GM12873 (cell line): ENCODE measurements around the gene GDAP1L1.

Source experiments
- TF ChIP-seq, protein P1 (sequence below): IDR thresholded peaks from 2 replicates; pipeline ENCODE4 v1.5.1; 2012; ENCODE audit warnings: low read depth, mild to moderate bottlenecking, moderate library complexity, low read length, control low read depth; ENCODE audit not compliant: insufficient read depth; ENCODE audit errors: missing control alignments

The GDAP1L1 gene

DNA sequence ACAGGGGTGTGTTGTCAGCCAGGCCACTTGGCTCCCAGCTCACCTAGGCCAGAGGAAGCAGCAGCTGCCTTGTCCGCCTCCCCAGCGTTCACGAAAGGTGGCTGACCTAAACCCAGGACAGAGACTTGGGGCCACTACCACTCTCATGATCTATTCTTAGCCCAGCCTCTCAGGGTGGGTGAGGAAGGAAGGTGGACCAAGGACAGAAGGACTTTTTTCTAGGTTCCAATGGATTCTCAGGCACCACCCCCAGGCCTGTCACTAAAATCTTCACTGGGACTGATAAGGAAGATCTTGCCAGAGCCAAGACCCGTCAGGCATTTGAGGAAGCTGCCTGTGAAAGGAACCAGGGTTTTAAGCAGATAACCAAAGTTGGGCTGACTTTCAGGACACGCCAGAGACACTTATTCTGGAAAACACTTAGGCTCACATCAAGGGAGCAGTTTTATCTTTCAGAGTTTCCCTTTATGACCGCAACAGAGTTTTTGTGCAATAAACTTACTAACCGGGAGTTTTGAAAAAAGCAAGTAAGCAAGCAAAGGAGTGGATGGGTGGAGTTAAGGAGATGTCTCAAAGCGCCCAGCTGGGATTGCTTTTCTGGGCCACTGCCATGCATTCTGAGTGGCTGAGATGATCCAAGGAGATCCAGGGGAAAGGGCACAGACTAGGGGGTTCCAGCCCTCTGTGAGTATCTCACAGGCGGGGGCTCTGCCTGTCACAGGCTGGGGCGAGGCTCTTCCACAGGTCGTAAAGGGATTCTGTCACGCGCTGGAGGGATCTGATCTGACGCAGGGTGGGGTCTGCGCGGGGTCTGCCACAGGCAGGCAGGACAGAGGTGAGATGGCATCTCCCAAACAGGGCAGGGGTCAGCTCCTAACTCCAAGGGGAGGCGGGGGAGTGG, 62.9 kb downstream of the GDAP1L1 start:
- TF ChIP-seq, protein P1, sequence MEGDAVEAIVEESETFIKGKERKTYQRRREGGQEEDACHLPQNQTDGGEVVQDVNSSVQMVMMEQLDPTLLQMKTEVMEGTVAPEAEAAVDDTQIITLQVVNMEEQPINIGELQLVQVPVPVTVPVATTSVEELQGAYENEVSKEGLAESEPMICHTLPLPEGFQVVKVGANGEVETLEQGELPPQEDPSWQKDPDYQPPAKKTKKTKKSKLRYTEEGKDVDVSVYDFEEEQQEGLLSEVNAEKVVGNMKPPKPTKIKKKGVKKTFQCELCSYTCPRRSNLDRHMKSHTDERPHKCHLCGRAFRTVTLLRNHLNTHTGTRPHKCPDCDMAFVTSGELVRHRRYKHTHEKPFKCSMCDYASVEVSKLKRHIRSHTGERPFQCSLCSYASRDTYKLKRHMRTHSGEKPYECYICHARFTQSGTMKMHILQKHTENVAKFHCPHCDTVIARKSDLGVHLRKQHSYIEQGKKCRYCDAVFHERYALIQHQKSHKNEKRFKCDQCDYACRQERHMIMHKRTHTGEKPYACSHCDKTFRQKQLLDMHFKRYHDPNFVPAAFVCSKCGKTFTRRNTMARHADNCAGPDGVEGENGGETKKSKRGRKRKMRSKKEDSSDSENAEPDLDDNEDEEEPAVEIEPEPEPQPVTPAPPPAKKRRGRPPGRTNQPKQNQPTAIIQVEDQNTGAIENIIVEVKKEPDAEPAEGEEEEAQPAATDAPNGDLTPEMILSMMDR: no peak

DNA sequence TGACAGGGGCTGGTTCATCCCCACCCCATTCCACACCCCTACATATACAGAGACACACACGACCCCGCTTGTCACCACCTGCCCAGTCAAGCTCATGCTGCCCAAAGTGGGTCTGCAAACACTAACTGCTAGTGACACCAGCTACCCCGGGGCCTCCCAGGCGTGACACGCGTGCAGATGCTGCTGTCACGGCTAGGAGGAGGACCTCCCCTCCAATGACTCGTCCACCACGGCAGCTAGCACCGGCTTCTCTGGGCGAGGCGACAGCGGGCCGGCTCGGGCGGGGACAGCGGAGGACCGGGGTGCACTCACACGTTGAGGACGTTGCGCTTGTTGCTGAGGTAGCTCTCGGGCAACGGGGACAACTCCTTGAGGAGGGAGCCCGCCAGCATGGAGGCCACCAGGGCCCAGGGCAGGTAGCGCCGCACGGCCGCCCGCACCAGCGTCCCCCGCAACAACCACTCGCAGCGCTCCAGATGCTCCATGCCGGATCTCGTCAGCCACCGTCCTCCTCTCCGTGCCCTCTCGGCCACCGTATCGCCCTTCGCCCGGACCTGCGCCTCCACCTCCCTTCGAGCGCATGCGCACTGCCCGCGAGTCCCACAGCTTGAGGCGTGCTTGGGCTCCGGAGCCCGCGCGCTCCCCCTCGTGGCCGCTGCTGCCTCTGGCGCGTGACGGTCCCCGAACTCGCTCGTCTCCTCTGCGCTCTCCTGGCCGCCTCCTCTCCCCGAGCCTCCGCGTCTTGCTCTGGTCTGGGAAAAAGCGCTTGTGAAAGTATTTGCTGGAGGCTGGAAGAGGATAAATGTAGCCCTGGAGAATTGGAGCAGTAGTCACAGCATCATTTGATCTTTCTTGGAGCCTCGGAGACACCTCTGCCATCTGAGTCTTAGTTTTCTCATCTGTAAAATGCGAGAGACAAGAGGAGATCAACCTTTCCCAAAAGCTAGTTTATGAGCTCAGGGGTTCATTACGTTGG, 63.8 kb downstream of the GDAP1L1 start, which contains the start of gene FITM2:
Gene FITM2, minus strand, starts transcription at position 539 of the 976 bp plus-strand sequence. Its CDS starts 54 bp downstream, at position 485.
- TF ChIP-seq, protein P1: peak; percentile 97

DNA sequence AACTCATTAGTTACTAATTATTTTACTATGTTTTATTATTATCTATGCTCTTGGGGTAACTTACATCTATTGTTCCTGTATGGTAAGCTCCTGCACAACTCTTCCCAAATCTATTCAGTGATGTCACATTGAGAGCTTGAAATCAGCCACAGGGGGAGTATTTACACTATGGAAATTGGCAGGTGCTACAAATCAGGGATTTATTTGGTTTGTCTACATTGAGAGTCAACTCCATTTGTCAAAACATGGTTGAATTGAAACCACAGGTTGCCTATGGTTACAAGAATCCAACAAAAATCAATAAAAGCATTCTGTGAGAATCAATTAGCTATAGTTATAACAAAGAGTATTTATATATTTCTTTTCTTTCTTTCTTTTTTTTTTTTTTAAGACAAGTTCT, 67.8 kb downstream of the GDAP1L1 start:
- TF ChIP-seq, protein P1: no peak

DNA sequence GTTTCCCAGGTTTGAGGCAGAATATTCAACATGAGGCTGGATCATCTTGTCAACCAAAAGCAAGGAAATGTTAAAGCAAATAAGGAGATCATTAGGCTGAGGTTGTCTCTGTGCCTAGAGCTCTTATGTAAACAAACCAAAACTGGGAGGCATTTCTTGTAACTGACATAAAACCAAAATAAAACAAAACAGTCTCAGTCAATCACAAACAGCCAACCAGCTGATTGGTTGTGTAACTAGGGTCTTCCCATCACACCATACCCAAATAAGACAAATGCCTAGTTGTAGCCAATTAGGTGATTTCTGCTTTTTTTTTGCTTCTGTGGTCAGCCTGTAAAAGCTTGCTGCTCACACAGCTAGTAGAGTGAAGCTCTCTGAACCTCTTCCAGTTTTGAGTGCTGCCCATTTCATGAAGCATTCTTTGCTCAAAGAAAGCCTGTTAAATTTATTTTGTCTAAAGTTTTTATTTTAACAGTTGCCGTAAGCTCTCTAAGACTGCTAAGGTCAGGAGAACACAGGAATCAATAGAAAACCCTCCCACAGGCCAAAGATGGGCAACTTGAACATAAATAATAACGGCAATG, 72.8 kb downstream of the GDAP1L1 start:
- TF ChIP-seq, protein P1: no peak

DNA sequence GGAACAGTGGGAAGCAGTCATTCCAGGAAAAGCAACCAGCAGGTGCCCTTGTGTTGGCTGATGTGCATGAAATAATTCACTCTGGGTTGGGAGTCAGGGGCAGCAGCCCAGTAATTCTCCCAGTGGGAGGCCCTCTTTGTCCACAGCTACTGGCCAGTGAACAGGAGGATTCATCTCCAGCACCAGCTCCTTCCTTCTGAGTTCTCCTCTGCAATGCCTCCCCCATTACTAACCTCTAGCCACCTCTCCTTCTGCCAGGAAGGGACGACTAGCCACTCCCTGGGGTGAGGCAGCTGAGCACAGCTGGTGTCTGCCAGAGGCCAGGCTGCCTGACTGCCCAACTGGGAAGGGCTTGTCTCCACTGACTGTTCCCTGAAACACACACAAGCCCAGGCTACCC, 77.2 kb downstream of the GDAP1L1 start:
- TF ChIP-seq, protein P1: no peak

DNA sequence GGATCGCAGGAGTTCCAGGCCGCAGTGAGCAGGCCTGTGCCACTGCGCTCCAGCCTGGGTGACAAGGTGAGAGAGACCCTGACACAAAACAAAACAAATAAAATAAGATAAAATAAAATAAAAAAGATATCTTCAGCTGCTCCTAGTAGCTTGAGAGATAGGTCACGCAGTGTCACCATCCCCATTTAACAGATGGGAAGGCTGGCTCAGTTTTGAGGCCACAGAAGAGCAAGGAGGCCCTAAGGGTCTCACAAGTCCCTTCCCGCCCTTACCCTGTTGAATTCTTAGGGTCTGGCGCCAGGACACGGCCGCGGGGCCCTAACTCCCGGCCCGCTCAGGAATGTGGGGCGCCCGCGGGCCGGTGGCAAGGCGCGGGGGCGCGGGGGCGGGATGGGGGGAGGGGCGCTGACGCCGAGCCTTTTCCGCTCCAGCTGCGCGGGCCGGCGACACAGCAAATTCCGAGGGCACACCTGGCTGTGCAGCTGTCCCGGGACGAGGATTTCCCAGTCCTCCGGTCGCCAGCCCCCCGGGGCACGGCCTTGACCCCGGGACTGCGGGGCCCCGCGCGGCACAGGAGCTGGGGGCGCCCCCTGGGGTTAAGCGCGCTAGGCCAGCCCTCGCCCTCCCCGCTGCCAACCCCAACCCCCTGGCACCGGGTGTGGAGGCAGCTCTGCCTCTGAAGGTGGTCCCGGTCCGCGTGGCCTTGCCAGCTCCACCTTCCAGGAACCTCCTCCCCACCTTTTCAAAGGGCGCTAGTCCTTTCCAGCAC, 79.5 kb downstream of the GDAP1L1 start:
- TF ChIP-seq, protein P1: no peak
